GM18502 (cell line): Measurements from ENCODE around the gene OR2AG1.

Experiments
- ATAC-seq: cut with Tn5 transposase; IDR thresholded peaks from one replicate; pipeline ENCODE4 v1.9.1; 2021; ENCODE audit warnings: mild to moderate bottlenecking; ENCODE audit not compliant: unreplicated experiment, poor library complexity

The OR2AG1 gene

GRCh38 chr11:6782720-6783119 lies at the start of gene OR2AG1:
OR2AG1 (plus strand) TSS chr11:6783020; CDS start chr11:6785038, 2,018 bp downstream.
- ATAC-seq, result no peak

GRCh38 chr11:6733326-6734275 lies 49.2 kb upstream of the OR2AG1 start:
- ATAC-seq, result no peak

- ATAC-seq, result no peak
These were observed 48.2 kb upstream of the OR2AG1 start for GRCh38 chr11:6734616-6735015.

- no peak for ATAC-seq
These were observed 47.5 kb upstream of the OR2AG1 start for GRCh38 chr11:6735306-6735705.

- no peak for ATAC-seq
These were observed 46.2 kb upstream of the OR2AG1 start for GRCh38 chr11:6736495-6737121.

GRCh38 chr11:6737872-6738466 lies 44.9 kb upstream of the OR2AG1 start:
- ATAC-seq, result peak; percentile 90

- ATAC-seq, result no peak
These were observed 44.2 kb upstream of the OR2AG1 start for GRCh38 chr11:6738590-6738989.

- ATAC-seq, result no peak
These were observed 40.6 kb upstream of the OR2AG1 start for GRCh38 chr11:6742260-6742659.

- ATAC-seq, result no peak
These were observed 37.8 kb upstream of the OR2AG1 start for GRCh38 chr11:6745018-6745417.

- peak; percentile 54 for ATAC-seq
These were observed 37.3 kb upstream of the OR2AG1 start for GRCh38 chr11:6745465-6746015.

GRCh38 chr11:6746086-6746618 lies 36.7 kb upstream of the OR2AG1 start:
- ATAC-seq, result peak; percentile 80

- no peak for ATAC-seq
These were observed 36.2 kb upstream of the OR2AG1 start for GRCh38 chr11:6746626-6747025.

GRCh38 chr11:6747097-6747668 lies 35.6 kb upstream of the OR2AG1 start:
- no peak for ATAC-seq

GRCh38 chr11:6755303-6755952 lies 27.4 kb upstream of the OR2AG1 start:
- no peak for ATAC-seq

- no peak for ATAC-seq
These were observed 26.9 kb upstream of the OR2AG1 start for GRCh38 chr11:6755953-6756347.

GRCh38 chr11:6757373-6757967 lies 25.4 kb upstream of the OR2AG1 start:
- ATAC-seq, result peak; percentile 76

GRCh38 chr11:6771926-6772893 lies 10.6 kb upstream of the OR2AG1 start, which contains the start of gene OR2AG2:
OR2AG2 (minus strand) TSS chr11:6771976; CDS start chr11:6768957, 3,019 bp downstream.
- ATAC-seq, result peak; percentile 93

- ATAC-seq, result no peak
These were observed 4.3 kb upstream of the OR2AG1 start for GRCh38 chr11:6778518-6778917.
